OCI-LY7 (cell line): Measurements from ENCODE around the gene SPOCK1. TPM values are rescaled to one million over a fixed set of nuclear protein-coding genes. Genes with fewer than 3 reads are reported as not detected.

Source experiments
- BruUV-seq: library from RNA; stranded (reverse); fragments of 400-500 nt; replicated peaks from 2 replicates; lab custom pipeline; 2021; lab: Mats Ljungman, UMichigan
- CTCF ChIA-PET: fragments of 300-600 bp; sonication (Branson Sonifier 250); formaldehyde crosslinking; loops from one replicate; lab custom pipeline; 2022; ENCODE audit warnings: antibody characterized with exemption; ENCODE audit not compliant: unreplicated experiment; lab: Charles Lee
- POLR2A ChIA-PET: fragments of 300-600 bp; sonication (Branson Sonifier 250); formaldehyde crosslinking; loops from one replicate; lab custom pipeline; 2022; ENCODE audit warnings: antibody characterized with exemption; lab: Charles Lee
- DNase-seq: peaks from one replicate; pipeline ENCODE4 v3.0.0-alpha.2; 2015; ENCODE audit warnings: low spot score
- H2AFZ ChIP-seq: fragments of 200-600 bp; sonication (generic), shearing (Covaris generic); 2 replicates; pipeline ENCODE4 v1.6.1; 2014; ENCODE audit warnings: mild to moderate bottlenecking, antibody characterized with exemption, low read length, moderate library complexity
- H3K27ac ChIP-seq: fragments of 200-600 bp; sonication (generic); 2 replicates; pipeline ENCODE4 v1.5.1; 2014; ENCODE audit warnings: mixed run types, low read depth, mild to moderate bottlenecking, moderate library complexity, low read length, inconsistent platforms; ENCODE audit not compliant: poor library complexity, severe bottlenecking
- H3K36me3 ChIP-seq: fragments of 200-600 bp; sonication (generic); 2 replicates; pipeline ENCODE4 v1.6.1; 2014; ENCODE audit warnings: mild to moderate bottlenecking, antibody characterized with exemption, low read length, moderate library complexity, mixed read lengths; ENCODE audit not compliant: insufficient read depth
- H3K4me1 ChIP-seq: fragments of 200-600 bp; sonication (generic); 2 replicates; pipeline ENCODE4 v1.5.1; 2014; ENCODE audit warnings: mild to moderate bottlenecking, low read length; ENCODE audit not compliant: insufficient read depth, poor library complexity, severe bottlenecking
- H3K4me2 ChIP-seq: fragments of 200-600 bp; sonication (generic); 2 replicates; pipeline ENCODE4 v1.6.1; 2014; ENCODE audit warnings: mild to moderate bottlenecking, low read length
- H3K4me3 ChIP-seq: fragments of 200-600 bp; sonication (generic); 2 replicates; pipeline ENCODE4 v1.5.1; 2014; ENCODE audit warnings: mild to moderate bottlenecking, low read depth, low read length; ENCODE audit not compliant: poor library complexity, severe bottlenecking
- H3K79me2 ChIP-seq: fragments of 200-600 bp; sonication (generic); 2 replicates; pipeline ENCODE4 v1.6.1; 2016; ENCODE audit warnings: low read depth, mild to moderate bottlenecking, low read length, moderate library complexity, mixed read lengths; ENCODE audit not compliant: insufficient read depth
- H3K9me2 ChIP-seq: fragments of 200-600 bp; sonication (generic); 2 replicates; pipeline ENCODE4 v1.6.1; 2016; ENCODE audit warnings: mild to moderate bottlenecking, low read length, mixed read lengths; ENCODE audit not compliant: insufficient read depth
- H3K9me3 ChIP-seq: fragments of 200-600 bp; sonication (generic); 2 replicates; pipeline ENCODE4 v1.6.1; 2014; ENCODE audit warnings: mild to moderate bottlenecking, mixed run types, low read length, mixed read lengths
- H4K20me1 ChIP-seq: fragments of 200-600 bp; sonication (generic); 2 replicates; pipeline ENCODE4 v1.6.1; 2014; ENCODE audit warnings: mild to moderate bottlenecking, antibody characterized with exemption, low read length, moderate library complexity, mixed read lengths; ENCODE audit not compliant: insufficient read depth
- CTCF ChIP-seq: fragments of 200-600 bp; sonication (generic); conservative IDR thresholded peaks from 2 replicates; pipeline ENCODE4 v1.5.1; 2014; ENCODE audit warnings: mild to moderate bottlenecking, antibody characterized with exemption, low read length, moderate library complexity, mixed read lengths
- EZH2phosphoT487 ChIP-seq: fragments of 200-600 bp; sonication (generic); IDR thresholded peaks from 2 replicates; pipeline ENCODE4 v1.6.1; 2018; ENCODE audit warnings: low read depth, borderline replicate concordance, mild to moderate bottlenecking, mixed run types, antibody characterized with exemption, low read length, moderate library complexity, mixed read lengths
- intact Hi-C: fragments of 100-400 bp; cut with micrococcal nuclease; formaldehyde crosslinking; loops from one replicate; pipeline ENCODE4 v1.10.0; 2022; ENCODE audit not compliant: unreplicated experiment
- total RNA-seq, 2 experiments: library from RNA; depleted of rRNA in 1 of 2; stranded (reverse); fragments of >200 nt in 1 of 2; shearing (Covaris generic) in 1 of 2; gene quantifications; 2 replicates each; pipeline ENCODE4 v1.2.3, GENCODE V29; 2014 to 2022

Gene SPOCK1
- total RNA-seq, 2 experiments from 2014 or later: 0.29 to 1.5 TPM

DNA sequence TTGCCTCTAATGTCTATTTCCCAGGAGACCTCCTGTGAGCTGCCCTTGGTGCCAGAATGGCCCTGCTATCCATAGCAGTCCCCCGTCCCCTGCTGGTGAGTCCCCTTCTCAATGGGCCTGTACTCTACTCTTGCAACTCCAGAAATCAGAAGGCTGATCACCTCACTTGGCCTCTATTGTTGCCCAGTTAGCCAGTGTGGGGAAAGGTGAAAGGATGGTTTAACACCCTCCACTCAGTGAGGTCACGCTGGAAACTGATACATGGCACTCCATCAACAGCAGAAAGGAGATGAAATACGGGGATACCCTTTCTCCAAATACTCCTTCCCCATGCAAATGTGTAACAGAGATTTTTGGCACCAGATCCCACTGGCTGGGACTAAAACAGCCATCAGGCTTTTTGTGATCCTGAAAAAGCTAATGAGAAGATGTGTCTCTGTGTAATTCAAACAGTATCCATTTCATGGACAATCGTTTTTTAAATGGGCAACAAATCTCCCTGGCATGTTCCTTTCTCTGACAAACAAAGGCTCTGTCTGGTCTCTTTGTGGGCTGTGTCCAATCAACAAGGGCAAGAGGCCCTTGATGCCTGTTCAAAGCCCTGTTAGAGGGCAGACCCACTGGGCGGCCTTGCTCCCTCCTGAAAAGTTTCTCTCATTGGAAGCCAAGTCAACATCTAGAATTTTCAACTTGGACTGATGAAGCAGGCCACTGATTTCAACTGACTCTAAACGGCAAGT is 343.7 kb downstream of the SPOCK1 start:
- H4K20me1 ChIP-seq: no peaks in the 10 kb centered on the region
- CTCF ChIA-PET: no interaction called here
- no peak overlapping the region for H2AFZ ChIP-seq
- DNase-seq: no peak
- H3K9me3 ChIP-seq: no peaks in the 10 kb centered on the region
- no peak overlapping the region for H3K4me2 ChIP-seq
- H3K79me2 ChIP-seq: no peaks in the 10 kb centered on the region
- intact Hi-C loops: no loop called here
- H3K36me3 ChIP-seq: no peaks in the 10 kb centered on the region
- no TSS peak for BruUV-seq
- TF ChIP-seq EZH2phosphoT487: no peak
- TF ChIP-seq CTCF: no peak
- H3K9me2 ChIP-seq: no peaks in the 10 kb centered on the region
- no peak overlapping the region for H3K27ac ChIP-seq
- no peaks in the 10 kb centered on the region for H3K4me1 ChIP-seq
- POLR2A ChIA-PET: no interaction called here
- H3K4me3 ChIP-seq: no peak overlapping the region

DNA sequence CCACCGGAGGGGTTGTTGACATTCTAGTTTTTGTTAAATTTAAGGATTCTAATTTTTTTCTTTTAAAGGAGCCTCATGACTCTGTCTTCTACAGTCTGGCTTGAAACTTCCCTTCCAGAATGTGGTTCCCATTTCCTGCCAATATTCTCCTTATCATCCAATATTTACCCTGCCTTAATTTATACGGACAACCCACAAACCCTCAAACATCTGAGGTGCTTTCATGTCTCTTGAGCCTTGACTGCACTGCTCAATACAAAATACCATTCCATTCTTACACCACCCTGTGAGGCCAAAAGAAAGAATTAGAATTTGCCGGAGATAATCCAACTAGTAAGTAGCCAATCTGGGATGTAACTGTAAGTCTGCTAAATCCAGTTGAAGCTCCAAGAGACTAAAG is 346.5 kb downstream of the SPOCK1 start:
- Histone ChIP-seq H3K4me2 (no peak overlapping the region), H2AFZ (no peak overlapping the region), H3K4me3 (no peak overlapping the region), H3K9me3 (no peaks in the 10 kb centered on the region), H3K36me3 (no peaks in the 10 kb centered on the region), H3K9me2 (no peaks in the 10 kb centered on the region), H3K4me1 (no peaks in the 10 kb centered on the region), H3K27ac (no peak overlapping the region), H3K79me2 (no peaks in the 10 kb centered on the region), H4K20me1 (no peaks in the 10 kb centered on the region)
- POLR2A ChIA-PET: interaction anchor here (1.3 to 1.8 kb wide), 2 partner anchors 9 kb away, joined by 3 to 6 read pairs; no protein-coding TSS in a partner anchor
- BruUV-seq: no TSS peak
- CTCF ChIA-PET: no interaction called here
- intact Hi-C loops: no loop called here
- DNase-seq: no peak
- TF ChIP-seq EZH2phosphoT487 (no peak), CTCF (no peak)

DNA sequence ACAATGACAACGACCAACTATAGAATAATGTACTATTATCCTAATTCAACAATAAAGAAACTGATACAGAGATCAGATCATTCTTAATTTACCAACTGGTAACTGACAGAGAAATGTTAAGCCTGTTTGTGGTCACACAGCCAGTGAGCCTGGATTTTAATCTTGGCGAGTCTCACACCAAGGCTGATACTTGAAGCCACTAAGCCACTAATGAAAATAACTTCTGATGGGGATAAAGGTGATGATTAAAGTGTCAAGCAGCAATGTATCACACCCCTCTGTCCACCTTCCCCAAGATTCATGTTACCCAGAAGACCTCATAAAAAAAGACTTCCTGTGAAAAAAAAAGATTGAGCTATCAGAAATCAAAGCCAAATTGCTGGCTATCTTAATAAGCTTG is 350.5 kb downstream of the SPOCK1 start:
- TF ChIP-seq CTCF: no peak
- no peak for TF ChIP-seq EZH2phosphoT487
- no peaks in the 10 kb centered on the region for H4K20me1 ChIP-seq
- no peak for DNase-seq
- no peaks in the 10 kb centered on the region for H3K9me3 ChIP-seq
- H3K27ac ChIP-seq: no peak overlapping the region
- no peaks in the 10 kb centered on the region for H3K36me3 ChIP-seq
- H3K4me2 ChIP-seq: no peak overlapping the region
- H3K79me2 ChIP-seq: no peaks in the 10 kb centered on the region
- ChIA-PET CTCF (no interaction called here), POLR2A (no interaction called here)
- H3K4me3 ChIP-seq: no peak overlapping the region
- no peak overlapping the region for H2AFZ ChIP-seq
- intact Hi-C loops: no loop called here
- H3K4me1 ChIP-seq: no peaks in the 10 kb centered on the region
- no peaks in the 10 kb centered on the region for H3K9me2 ChIP-seq
- BruUV-seq: no TSS peak
